HG03460 (cell line): ENCODE data around the gene KCNJ4.
"Not testable (repeated sequence)": the region's sequence is repeated elsewhere in the genome, so short reads cannot be mapped to it uniquely, and the experiment has no call there.

Source experiments
- ATAC-seq: cut with Tn5 transposase; IDR thresholded peaks from one replicate; pipeline ENCODE4 v1.9.1; 2021; ENCODE audit not compliant: unreplicated experiment

The KCNJ4 gene

GRCh38 chr22:38388506-38389427, 66.2 kb downstream of the KCNJ4 start:
- ATAC-seq, result not testable (repeated sequence)

- not testable (repeated sequence) for ATAC-seq
These were observed 68.1 kb downstream of the KCNJ4 start for GRCh38 chr22:38386918-38387317.

- no peak for ATAC-seq
These were observed 71.6 kb downstream of the KCNJ4 start for GRCh38 chr22:38383417-38383816.

- not testable (repeated sequence) for ATAC-seq
These were observed 73.6 kb downstream of the KCNJ4 start for GRCh38 chr22:38381371-38381770.
